Right atrium auricular region (tissue), 2 donors: ENCODE measurements around the gene CCDC148. TPM values are rescaled to one million over a fixed set of nuclear protein-coding genes. Genes with fewer than 3 reads are reported as not detected.

Experiments used
- DNase-seq: peaks from one replicate; pipeline ENCODE4 v3.0.0-alpha.2; 2019; ENCODE audit warnings: low spot score
- H3K27ac ChIP-seq, 2 donors: fragments of 200-600 bp; sonication (generic); 1 replicate in 1 of 2; 2 replicates in 1 of 2; pipeline ENCODE4 v1.5.1; 2016 to 2019
- H3K27me3 ChIP-seq, 2 donors: fragments of 200-600 bp; sonication (generic); one replicate each; pipeline versions ENCODE4 v1.5.1 to v1.6.0; 2017 to 2019
- H3K36me3 ChIP-seq: fragments of 200-600 bp; sonication (generic); one replicate; pipeline ENCODE4 v1.5.1; 2016
- H3K4me1 ChIP-seq, 2 donors: fragments of 200-600 bp; sonication (generic); one replicate each; pipeline versions ENCODE4 v1.5.1 to v1.6.0; 2017 to 2019
- H3K4me3 ChIP-seq, 2 donors: fragments of 200-600 bp; sonication (generic); 1 replicate in 1 of 2; 2 replicates in 1 of 2; pipeline ENCODE4 v1.5.1; 2017 to 2019; ENCODE audit warnings: mild to moderate bottlenecking in 1 of 2, moderate library complexity in 1 of 2
- H3K9me3 ChIP-seq, 2 donors: fragments of 200-600 bp; sonication (generic); one replicate each; pipeline ENCODE4 v1.5.1; 2019
- CTCF ChIP-seq, 2 donors: fragments of 200-600 bp; sonication (generic); IDR thresholded peaks; one replicate each; pipeline ENCODE4 v1.5.1; 2019; ENCODE audit warnings: antibody characterized with exemption in 2 of 2
- total RNA-seq, 2 donors: library from RNA; depleted of rRNA; stranded (reverse); fragments of >200 nt; gene quantifications; one replicate each; pipeline ENCODE4 v1.1.0, GENCODE V29; 2016

The CCDC148 gene
- total RNA-seq, 2 donors from 2014 or later = 0.20 to 1.1 TPM

GRCh38 chr2:158432117-158432516 lies 24.4 kb downstream of the CCDC148 start:
- H3K27me3 ChIP-seq = no peaks in the 10 kb centered on the region
- no peaks in the 10 kb centered on the region for H3K36me3 ChIP-seq
- H3K9me3 ChIP-seq = peaks cover 0 to 30% of the 10 kb centered on the region in 2 donors
- no peak for DNase-seq
- no peak overlapping the region for H3K27ac ChIP-seq
- H3K4me1 ChIP-seq = no peaks in the 10 kb centered on the region
- TF ChIP-seq CTCF (IDR thresholded peaks at IDR 0.05) = no peak
- no peak overlapping the region for H3K4me3 ChIP-seq

GRCh38 chr2:158414538-158414937 lies 42.0 kb downstream of the CCDC148 start:
- H3K4me3 ChIP-seq = no peak overlapping the region
- no peak for TF ChIP-seq CTCF (IDR thresholded peaks at IDR 0.05)

GRCh38 chr2:158413581-158413980 lies 43.0 kb downstream of the CCDC148 start:
- Histone ChIP-seq H3K36me3 (no peaks in the 10 kb centered on the region), H3K4me3 (no peak overlapping the region), H3K27me3 (no peaks in the 10 kb centered on the region), H3K4me1 (no peaks in the 10 kb centered on the region), H3K27ac (no peak overlapping the region), H3K9me3 (peaks cover 0 to 29% of the 10 kb centered on the region in 2 donors)
- DNase-seq = no peak
- no peak for TF ChIP-seq CTCF (IDR thresholded peaks at IDR 0.05)

More at GRCh38 chr2:158414538-158414937, 42.0 kb downstream of the CCDC148 start:
- H3K36me3 ChIP-seq = no peaks in the 10 kb centered on the region
- no peaks in the 10 kb centered on the region for H3K27me3 ChIP-seq
- no peak overlapping the region for H3K27ac ChIP-seq
- DNase-seq = no peak
- H3K4me1 ChIP-seq = no peaks in the 10 kb centered on the region
- H3K9me3 ChIP-seq = peaks cover 0 to 29% of the 10 kb centered on the region in 2 donors

- Histone ChIP-seq H3K36me3 (no peaks in the 10 kb centered on the region), H3K27ac (no peak overlapping the region), H3K27me3 (no peaks in the 10 kb centered on the region), H3K9me3 (peaks cover 0 to 29% of the 10 kb centered on the region in 2 donors), H3K4me3 (no peak overlapping the region), H3K4me1 (no peaks in the 10 kb centered on the region)
- no peak for TF ChIP-seq CTCF (IDR thresholded peaks at IDR 0.05)
- DNase-seq = no peak
Measured at GRCh38 chr2:158412206-158412605, 44.3 kb downstream of the CCDC148 start.

- Histone ChIP-seq H3K36me3 (no peaks in the 10 kb centered on the region), H3K9me3 (peaks cover 0 to 29% of the 10 kb centered on the region in 2 donors), H3K4me3 (no peak overlapping the region), H3K27ac (no peak overlapping the region), H3K27me3 (no peaks in the 10 kb centered on the region), H3K4me1 (no peaks in the 10 kb centered on the region)
- TF ChIP-seq CTCF (IDR thresholded peaks at IDR 0.05) = no peak
- no peak for DNase-seq
Measured at GRCh38 chr2:158411748-158412147, 44.8 kb downstream of the CCDC148 start.

- TF ChIP-seq CTCF (IDR thresholded peaks at IDR 0.05) = no peak
- Histone ChIP-seq H3K4me3 (no peak overlapping the region), H3K27me3 (no peaks in the 10 kb centered on the region), H3K27ac (no peak overlapping the region), H3K4me1 (no peaks in the 10 kb centered on the region), H3K36me3 (no peaks in the 10 kb centered on the region), H3K9me3 (peaks cover 0 to 21% of the 10 kb centered on the region in 2 donors)
- no peak for DNase-seq
Measured at GRCh38 chr2:158410132-158410531, 46.4 kb downstream of the CCDC148 start.
